Activated T-cell treated with anti-CD3 and anti-CD28 coated beads for 1 hour (primary cell): Measurements from ENCODE around the gene CTSD.

Experiments used
- DNase-seq: peaks from one replicate; pipeline ENCODE4 v3.0.0-alpha.2; 2020; ENCODE audit warnings: low read depth

CTSD gene

GRCh38 chr11:1782831-1783724 lies 19.4 kb upstream of the CTSD start:
- no peak for DNase-seq

GRCh38 chr11:1782031-1782590 lies 18.4 kb upstream of the CTSD start:
- no peak for DNase-seq

GRCh38 chr11:1781593-1781975 lies 17.9 kb upstream of the CTSD start:
- no peak for DNase-seq

- DNase-seq = no peak
Observed at GRCh38 chr11:1780700-1781592, 17.2 kb upstream of the CTSD start.

DNA sequence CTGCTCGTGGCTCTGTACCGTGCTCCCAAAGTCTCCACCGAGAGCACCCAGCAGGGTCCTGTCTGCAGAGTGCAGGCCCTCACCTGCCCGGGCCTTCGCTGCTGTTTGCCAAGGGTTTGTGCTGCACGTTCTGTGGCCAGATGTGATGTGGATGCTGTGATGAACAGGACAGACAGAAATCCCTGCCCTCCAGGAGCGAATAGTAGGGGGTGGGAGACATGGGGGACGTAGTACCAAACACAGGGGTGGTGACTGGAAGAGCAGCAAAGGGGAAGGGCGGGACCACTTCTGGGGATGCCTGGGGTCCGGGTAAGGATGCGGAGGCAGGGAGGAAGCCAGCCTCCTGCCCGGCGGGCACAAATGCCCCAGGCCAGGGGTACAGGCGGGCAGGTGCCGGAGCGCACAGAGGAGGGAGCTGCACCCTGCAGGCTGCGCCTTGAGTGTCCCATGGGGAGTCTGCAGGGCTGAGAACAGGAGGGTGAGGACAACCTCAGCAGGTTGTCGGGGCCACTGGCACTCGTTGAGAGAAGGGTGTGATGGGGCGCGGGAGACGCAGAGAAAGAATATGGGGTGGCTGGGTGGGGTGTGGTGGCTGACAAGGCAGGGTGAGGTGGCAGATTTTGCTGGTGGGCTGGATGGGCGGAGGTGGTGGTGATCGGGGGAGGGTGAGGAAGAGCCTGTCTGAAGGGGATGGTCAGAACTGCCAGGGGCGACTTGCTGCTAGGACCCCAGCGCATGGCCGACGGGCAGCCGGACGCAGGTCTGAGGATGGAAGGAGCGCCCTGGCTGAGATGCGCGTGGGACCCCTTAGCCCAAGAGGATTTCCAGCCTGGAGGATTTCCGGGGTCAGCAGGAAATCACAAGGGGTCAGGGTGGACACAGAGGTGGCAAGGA lies 16.3 kb upstream of the CTSD start:
- no peak for DNase-seq

DNA sequence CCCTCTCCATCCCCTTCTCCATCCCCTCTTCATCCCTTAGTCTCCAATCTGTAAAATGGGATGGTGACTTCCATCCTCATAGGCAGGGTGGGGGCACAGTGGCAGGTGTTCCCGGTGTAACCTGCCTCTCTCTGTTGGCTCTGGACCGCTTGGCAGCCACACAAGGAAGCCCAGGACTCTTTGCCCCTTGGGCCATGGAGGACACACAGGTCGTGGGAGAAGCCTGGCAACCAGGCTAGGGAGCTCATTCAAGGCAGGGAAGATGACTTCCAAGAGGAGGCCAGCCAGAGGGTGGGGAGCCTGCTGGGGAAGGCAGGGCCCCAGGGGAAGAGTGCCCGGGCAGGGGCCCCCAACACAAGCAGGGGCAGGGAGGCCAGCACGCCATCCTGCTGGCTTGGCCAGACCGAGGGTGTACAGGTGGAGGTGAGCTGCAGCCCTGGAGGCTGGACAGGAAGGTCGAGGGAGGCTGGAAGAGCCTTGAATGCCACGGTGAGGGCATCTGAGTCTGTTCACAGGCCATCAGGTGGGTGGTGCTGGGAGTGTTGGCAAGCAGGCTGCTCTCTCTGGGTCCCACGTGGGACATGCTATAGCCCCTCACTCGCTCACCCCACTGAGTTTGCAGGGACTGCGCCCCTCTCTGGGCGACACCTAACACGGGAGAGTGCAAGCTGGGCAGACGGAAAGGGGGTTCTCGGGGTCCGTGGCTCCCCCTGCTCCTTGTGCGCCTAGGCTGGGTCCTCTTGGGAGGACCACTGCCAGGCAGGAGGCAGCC lies 15.5 kb upstream of the CTSD start:
- DNase-seq = no peak

DNA sequence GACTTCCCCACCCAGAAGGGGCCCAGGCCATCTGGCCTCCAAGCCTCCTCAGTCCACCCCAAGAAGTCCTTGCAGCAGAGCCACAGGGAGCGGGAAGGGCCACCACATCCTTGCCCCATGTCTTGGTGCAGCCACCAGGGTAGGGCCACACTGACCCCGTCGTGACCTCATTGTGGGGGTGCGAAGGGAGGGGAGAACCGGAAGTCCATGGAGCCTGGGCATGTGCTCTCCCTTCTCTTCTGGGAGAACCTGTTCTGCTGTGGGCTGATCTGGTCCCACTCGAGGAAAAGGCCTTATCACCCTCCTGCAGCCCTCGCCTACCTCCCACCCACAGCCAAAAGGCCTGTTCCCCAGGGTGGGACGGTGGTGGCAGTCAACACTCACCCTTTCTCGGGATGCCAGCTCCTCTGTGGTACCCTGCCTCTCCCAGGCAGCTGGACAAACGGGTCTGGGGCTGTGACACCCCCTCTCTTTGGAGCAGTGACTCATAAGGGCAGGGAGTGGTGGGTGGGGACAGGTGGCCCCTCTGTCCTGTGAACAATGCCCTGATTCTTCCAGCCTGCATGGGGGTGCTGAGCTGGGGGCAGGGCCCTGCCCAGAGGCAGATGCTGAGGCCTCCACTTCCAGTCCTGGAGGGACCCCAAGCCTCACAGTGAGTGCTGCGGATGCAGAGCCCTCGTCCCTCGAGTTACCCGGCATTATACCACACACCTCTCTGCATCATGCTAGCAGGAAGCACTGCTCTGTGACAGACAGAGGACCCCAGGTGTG lies 14.6 kb upstream of the CTSD start:
- no peak for DNase-seq

DNA sequence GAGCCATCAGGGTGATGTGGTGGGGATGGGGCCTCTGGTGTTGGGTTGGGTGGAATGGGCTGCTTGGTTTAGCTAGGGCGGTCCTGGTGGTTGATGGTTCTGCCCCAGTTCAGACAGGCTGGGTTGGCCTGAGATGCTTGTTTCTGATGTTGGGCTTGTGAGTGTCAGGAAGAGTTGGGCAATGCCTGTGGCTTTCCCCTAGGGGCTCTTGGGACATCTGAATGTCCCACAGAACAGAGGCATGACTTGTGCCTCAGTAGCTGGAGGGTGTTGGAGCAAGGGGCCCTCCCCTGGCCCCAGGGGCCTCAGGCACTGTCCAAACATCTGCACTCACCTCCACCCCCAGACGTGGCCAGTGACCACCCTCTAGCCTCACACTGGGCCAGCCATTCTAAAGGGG lies 14.0 kb upstream of the CTSD start:
- no peak for DNase-seq

GRCh38 chr11:1776944-1777715 lies 13.4 kb upstream of the CTSD start:
- DNase-seq = no peak

DNA sequence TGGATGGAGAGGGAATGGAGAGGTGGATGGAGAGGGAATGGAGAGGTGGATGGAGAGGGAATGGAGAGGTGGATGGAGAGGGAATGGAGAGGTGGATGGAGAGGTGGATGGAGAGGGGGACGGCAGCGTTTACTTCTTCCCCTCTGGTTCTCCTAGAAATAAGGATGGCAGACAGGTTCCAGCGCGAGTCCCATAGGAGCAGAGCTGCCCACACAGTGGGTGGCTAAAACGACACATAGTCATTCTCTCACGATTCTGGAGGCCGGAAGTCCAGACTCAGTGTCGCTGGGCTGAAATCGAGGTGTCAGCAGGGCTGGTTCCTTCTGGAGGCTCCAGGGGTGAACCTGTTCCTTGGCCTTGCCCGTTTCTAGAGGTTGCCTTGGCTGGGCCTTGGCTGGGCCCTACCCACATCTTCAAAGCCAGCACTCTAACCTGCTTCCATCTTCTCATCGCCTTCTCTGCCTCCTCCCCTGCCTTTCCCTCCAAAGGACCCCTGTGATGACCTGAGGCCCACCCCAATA lies 12.7 kb upstream of the CTSD start:
- no peak for DNase-seq

- no peak for DNase-seq
Observed at GRCh38 chr11:1774886-1775285, 11.2 kb upstream of the CTSD start.

DNA sequence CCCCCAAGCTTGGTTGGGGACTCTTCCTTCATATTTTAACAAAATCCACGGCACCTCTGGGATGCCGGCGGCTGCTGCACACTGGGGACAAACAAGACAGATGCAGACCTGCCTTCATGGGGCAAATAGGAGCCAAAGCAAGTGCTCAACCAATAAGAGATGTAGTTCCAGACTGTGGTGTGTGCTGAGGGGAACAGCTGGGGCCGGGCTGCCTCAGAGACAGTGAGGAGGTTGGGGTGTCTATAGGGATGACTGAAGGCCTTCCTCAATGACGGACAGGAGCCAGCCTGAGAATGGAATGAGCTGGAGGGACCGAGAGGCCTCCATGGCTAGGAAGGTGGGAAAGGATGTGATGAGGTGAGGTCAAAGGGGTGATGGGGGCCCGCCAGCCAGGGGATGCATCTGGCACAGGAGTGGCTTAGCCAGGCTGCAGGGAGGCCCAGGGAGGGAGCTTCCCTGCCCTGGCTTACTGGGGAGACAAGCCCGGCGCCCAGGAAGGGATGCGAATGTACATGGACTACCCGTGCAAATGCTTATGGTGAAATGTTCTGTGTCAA lies 10.3 kb upstream of the CTSD start:
- no peak for DNase-seq

DNA sequence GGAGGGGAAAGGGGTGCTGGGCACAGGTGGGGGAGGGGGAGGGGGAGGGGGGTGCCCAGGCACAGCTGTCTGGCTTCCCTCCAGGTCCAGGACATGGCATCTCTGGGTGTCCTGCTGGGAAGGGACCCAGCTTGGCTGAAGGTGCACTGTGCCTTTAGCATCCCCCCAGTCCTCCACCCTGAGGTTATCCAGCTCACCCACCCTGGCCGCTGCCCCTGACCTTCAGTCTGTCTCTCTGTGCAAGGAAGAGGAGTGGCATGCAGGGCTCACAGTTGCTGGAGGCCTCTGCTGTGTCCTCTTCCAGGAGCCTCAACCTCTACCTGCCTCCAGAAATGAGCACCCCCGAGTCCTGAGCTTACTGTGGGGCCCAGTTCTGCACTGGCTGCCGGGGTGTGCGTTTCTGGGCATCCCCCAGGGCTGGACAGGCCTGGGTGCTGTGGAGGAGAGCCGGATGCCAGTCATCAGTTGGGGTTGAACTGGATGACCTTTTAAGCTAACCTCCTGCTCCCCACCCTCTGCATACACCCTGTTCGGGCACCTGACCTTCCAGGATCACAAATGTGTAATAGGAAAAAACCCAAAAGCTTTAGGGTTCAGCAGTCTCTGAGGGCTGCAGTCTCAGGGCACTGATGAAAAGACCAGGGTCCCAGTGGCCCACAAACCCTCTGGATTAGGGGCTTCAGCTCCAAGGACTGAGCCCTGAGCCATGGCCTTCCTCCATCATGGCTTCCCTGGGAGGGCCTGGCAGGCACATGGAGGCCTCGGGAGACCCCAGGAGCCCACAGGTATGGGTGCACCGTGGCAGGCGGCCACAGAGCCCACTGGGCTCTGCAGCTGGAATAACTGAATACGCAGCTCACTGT lies 9.6 kb upstream of the CTSD start:
- no peak for DNase-seq

DNA sequence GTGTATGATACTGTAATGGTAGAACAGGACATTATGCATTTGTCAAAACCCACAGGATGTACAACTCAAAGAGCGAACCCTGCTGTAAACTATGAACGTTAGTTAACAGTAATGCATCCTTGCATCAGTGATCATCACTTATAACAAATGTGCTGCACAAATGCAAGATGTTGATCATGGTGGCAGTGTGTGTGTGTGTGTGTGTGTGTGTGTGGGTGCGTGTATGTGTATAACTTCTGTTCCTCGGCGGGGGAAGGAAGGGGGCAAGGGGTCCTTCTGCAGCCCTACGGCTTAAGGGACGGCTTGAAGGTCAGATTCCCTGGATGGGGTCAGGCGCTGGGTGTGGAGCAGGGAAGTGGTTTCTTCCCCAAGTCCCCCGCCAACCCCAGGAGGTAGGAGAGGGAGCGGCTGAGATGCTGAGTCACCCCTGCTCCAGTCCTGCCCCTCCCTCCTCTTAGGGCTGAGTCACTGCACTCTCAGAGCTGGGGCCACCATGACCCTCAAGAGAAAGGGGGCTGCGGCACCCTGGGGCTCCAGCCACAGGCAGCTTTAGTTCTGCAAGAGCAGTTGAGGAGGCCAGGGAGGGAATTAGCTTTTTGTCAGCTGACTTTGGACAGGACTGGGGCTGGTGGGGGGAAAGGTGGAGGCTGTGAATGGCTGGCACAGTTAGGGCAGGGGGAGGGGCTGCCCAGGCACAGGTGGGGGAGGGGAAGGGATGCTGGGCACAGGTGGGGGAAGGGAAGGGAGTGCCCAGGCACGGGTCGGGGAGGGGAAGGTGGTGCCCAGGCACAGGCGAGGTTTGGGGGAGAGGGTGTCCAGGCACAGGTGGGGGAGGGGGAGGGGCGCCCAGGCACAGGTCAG lies 8.8 kb upstream of the CTSD start:
- DNase-seq = no peak

DNA sequence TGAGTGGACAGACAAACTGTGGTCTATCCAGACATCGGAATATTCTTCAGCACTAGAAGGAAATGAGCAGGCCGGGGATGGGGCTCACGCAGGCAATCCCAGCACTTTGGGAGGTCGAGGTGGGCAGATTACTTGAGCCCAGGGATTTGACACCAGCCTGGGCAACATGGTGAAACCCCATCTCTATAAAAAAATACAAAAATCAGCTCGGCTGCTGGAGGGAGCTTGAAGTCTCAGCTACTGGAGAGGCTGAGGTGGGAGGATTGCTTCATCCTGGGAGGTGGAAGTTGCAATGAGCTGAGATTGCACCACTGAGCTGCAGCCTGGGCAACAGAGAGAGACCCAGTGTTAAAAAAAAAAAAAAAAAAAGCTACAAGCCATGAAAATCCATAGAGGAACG lies 8.0 kb upstream of the CTSD start:
- no peak for DNase-seq

GRCh38 chr11:1771273-1771672 lies 7.5 kb upstream of the CTSD start:
- no peak for DNase-seq

DNA sequence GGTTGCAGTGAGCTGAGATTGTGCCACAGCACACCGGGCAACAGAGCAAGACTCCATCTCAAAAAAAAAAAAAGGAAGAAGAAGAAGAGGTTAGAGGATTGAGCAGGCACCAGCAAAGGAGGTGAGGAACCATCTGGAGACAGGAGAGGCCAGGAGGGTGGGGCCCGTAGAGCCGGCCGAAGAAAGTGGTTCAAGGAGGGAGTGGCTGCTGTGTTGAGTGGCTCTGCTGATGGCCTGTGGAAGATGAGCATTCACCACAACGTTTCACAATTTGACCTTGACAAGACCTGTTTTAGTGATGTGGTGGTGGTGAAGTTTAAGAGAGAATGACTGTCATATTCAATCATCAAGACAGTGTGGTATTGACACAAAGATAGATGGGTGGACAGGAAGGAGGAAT lies 6.8 kb upstream of the CTSD start:
- no peak for DNase-seq
